Measurements from ENCODE around the gene STUM.

The STUM gene

DNA sequence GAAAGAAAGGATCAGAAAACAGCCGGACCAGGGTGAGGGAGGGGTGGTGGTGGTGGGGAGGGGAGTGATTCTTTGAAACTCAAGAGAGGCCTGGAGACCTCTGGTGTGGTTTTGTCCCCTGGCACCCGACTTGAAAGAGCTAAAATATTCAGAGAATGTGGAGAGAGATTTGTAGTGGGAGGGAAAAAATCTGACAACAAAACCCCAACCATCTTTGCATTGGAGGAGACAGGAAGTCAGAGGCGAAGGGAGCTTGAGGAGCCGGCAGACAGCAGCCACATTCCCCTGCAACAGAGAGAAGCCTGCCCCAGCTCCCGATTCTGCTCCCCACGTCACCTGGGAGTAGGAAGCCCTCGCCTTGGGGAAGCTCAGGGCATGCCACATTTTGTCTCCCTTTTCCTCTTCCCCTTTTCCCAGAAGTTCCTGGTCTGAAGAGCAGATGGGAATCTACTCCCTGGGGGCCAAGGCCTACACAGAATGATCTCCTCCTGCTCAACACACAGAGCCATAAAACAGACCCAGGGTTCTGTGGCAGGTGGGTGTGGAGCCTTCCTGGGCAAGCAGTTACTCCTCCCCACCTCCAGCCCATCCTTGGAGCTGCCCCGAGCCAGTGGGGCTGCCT is 105.6 kb downstream of the STUM start:
- DNase-seq (ENCODE audit: low read depth in 2 of 2) = no peak

DNA sequence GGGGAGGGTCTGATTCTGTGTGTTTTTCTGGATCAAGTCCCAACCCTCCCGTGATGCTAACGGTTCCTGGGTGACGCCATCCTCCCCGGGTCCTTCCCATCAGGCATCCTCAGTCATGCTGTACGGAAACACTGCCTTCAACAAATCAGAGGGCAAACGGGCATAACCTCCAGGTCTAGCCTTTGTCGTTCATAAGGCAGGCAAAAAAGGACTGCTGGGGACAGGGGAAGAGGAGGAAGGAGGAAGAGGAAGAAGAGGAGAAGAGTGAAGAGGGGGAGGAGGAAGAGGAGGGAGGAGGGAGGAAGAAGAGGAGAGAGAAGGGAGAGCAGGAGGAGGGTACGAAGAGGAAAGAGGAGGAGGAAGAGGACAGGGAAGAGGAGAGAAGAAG is 106.1 kb downstream of the STUM start:
- DNase-seq (ENCODE audit: low read depth in 2 of 2) = no peak

- no peak for DNase-seq (ENCODE audit: low read depth in 2 of 2)
These were observed 106.9 kb downstream of the STUM start for GRCh38 chr1:226655251-226656163.

DNA sequence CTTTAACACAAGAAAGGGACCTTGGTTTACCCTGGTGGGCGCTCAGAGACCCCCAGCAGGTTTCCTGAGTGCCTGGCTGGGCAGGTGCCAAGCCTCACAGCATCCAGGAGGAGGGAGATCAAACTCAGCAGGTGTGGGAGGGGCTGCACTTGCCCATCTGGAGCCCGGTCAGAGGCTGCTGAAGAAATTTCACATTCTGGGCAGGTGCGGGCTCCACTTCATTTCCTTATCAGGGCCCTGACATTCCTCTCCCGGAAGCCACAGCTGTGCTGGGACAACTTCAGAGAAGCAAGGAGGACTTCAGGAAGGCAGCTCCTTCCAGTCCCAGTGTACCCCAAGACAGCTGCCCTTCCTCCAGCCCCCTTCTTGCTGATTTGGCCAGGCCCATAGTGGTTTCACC is 107.6 kb downstream of the STUM start:
- no peak for DNase-seq (ENCODE audit: low read depth in 2 of 2)

GRCh38 chr1:226656601-226657277 is 108.2 kb downstream of the STUM start:
- no peak for DNase-seq (ENCODE audit: low read depth in 2 of 2)

GRCh38 chr1:226657895-226658545 is 109.5 kb downstream of the STUM start:
- DNase-seq (ENCODE audit: low read depth in 2 of 2) = no peak

- no peak for DNase-seq (ENCODE audit: low read depth in 2 of 2)
These were observed 110.1 kb downstream of the STUM start for GRCh38 chr1:226658546-226659125.
